HG02943 (cell line): ENCODE data around the gene FRS2.

Experiments used
- ATAC-seq: cut with Tn5 transposase; IDR thresholded peaks from one replicate; pipeline ENCODE4 v1.9.1; 2021; ENCODE audit warnings: mild to moderate bottlenecking, low read depth, moderate library complexity; ENCODE audit not compliant: unreplicated experiment

Gene FRS2

DNA sequence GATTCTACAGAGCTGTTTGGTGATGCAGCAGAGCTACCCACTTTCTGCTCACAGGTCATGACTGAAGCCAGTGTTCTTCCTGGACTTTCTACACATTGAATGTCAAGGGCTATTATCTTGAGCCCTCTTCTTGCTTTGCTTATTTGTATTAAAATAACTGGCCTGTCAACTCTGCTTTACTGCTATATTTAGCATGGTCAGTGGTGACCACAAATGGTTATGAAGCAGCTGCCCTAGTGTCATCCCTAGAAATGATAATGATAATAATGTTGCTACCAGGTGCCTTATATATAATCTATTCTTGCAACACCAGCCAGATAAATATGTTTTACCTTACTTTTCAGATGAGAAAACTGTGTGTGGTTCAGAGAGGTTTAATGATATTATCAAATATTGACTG lies 143.2 kb downstream of the FRS2 start:
- ATAC-seq, result no peak

DNA sequence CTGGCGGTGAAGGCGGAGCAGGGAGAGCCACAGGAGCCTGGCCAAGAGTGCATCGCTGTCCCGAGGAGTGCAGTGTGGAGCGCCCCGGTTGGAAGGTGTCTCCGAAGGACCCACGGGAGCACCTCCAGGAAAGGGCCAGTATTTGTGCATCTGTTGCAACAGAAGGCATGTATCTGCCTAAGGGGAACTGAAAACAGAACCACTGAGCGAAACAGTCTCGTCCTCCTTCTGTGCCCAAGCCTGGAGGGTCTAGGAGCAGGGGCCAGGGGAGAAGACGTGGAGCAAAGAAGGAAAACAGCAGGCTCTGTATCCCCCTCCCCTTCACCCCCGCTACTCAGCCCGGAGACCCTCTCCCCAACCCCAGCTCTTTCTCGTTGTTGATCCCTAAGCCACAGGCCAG lies 145.8 kb downstream of the FRS2 start:
- ATAC-seq, result no peak

DNA sequence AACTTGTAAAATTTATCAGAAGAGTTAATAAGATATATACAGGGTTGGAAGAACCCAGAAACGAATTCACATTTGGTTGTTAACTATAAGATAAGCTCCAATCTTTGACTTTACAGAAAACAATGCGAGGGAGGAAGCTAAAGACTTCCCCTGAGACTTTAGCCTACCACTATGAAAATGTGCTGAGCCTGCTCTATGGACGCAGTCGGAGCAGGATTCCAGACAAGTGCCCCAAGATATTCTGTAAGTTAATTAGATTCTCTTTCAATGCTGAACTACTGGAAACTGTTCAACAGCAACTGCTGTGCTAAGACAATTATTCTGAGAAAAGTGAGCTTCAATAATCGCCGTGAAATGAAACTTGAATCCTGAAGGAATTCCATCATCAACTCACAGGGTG lies 148.9 kb downstream of the FRS2 start:
- ATAC-seq, result no peak

DNA sequence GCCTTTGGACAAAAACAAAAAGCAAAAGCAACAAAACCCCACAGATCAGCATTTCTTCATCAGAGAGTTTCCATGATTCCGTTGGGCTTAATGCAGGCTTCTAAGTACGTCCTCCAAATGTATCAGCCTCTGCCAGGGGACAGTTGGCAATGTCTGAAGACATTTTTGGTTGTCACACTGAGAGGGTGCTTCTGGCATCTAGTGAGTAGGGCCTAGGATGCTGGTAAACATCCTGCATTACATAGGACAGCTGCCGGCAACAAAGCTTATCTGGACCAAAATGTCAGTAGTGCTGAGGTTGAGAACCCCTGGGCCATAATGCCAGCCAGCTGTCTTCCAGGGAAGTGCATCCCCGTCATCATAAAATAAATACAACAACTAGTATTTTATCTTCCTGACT lies 149.9 kb downstream of the FRS2 start:
- no peak for ATAC-seq

DNA sequence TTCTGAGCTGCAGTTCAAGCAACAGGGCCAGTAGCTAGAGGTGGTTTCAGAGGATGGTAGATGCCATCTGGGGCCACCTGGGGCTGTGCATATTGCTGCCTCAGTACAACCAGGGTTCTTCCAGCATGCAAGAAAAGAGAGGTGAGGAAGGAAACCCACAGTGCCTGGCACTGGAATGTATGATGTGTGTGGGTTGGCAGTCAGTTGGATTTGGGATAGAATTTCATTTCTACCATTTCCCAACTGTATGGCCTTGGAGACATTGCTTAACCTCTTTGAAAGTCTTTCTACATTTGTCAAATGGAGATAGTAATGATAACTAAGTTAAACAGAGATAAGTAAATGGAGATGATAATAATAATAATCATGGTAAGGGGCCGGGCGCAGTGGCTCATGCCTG lies 150.7 kb downstream of the FRS2 start:
- no peak for ATAC-seq

DNA sequence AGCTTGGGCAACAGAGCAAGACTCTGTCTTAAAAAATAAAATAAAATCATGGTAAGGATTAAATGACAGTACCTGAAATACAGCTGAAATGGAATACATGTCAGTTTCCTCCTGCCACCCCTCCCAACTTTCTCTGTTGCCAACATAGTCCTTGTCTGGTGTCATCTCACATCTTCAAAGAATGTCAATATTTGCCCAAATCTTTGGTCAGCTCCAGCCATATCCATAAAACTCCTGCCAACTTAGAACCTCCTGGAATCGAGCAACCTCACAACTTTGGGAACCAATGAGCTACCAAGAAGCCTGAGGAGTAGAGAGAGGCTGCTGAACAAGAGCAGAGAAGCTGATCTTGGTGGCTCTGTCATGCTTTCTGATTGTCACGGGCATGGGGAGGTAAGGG lies 151.4 kb downstream of the FRS2 start:
- no peak for ATAC-seq

DNA sequence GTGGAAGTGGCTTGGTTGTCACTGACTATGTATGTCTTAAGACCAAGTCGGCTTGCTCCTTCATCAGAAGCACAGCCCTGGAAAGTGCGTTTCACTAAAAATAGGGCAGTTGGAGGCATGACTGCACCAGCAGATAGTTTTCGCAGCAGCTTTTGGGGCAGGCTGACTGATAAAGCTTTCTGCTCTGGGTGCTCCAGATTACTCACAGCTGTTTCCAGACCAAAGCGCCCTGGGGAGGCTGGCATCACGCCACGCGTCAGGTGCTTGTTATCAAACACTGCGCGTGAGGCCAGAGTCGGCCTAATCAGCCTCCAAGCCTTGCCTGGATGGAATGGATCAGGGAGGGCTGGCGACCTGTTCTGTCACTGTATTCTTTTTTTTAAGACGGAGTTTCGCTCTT lies 153.8 kb downstream of the FRS2 start:
- no peak for ATAC-seq

DNA sequence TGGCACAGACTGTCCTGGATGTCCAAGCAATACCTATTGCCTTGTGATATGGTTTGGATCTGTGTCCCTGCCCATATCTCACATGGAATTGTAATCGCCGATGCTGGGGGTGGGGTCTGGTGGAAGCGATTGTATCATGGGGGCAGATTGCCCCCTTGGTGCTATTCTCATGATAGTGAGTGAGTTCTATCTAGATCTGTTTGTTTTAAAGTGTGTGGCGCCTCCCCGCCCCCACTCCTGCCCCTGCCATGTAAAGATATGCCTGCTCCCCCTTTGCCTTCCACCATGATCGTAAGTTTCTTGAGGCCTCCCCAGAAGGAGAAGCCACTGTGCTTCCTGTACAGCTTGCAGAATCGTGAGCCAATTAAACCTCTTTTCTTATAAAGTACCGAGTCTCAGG lies 157.3 kb downstream of the FRS2 start:
- no peak for ATAC-seq
